ENCODE data around the gene ELANE.
"Not testable (repeated sequence)": the region's sequence is repeated elsewhere in the genome, so short reads cannot be mapped to it uniquely, and the experiment has no call there.

Gene ELANE

DNA sequence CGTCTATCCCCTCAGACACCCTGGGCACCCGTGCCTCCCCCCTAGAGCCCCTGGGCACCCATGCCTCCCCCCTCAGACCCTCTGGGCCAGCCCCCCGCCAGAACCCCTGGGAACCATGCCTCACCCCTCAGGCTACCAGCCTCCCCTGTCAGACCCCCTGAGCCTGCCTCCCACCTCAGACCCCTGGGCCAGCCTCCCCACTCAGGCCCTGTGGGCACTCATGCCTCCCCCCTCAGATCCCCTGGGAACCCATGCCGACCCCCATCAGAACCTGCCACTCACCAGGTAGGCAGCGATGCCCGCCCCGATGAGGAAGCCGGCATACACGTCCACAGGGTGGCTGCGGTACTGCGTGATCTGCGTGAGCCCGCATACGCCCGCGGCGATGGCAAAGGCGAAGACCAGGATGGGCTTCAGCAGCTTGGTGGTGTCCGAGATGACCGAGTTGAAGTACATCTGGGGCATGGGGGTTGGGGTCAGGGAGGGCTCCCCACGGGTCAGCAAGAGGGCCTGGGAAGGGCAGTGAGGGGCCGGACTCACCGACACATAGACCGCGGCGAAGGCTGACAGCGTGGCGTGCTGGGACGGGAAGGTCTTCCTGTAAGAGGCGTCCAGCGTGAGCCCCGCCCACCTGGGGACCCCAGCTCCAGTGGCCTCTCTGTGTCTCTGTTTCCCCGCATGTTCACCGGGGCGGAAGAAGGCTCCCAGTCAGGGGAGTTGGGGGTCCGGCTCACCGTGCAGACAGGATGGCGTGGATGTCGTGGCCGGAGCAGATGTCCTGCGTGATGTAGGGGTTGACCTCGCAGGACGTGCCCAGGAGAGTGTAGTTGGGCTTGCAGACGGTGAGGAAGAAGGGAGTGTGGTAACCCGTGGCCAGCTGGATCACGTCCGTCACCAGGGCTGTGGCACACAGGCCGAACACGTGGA is 37.7 kb upstream of the ELANE start:
- DNase-seq (ENCODE audit: low spot score) = no peak

DNA sequence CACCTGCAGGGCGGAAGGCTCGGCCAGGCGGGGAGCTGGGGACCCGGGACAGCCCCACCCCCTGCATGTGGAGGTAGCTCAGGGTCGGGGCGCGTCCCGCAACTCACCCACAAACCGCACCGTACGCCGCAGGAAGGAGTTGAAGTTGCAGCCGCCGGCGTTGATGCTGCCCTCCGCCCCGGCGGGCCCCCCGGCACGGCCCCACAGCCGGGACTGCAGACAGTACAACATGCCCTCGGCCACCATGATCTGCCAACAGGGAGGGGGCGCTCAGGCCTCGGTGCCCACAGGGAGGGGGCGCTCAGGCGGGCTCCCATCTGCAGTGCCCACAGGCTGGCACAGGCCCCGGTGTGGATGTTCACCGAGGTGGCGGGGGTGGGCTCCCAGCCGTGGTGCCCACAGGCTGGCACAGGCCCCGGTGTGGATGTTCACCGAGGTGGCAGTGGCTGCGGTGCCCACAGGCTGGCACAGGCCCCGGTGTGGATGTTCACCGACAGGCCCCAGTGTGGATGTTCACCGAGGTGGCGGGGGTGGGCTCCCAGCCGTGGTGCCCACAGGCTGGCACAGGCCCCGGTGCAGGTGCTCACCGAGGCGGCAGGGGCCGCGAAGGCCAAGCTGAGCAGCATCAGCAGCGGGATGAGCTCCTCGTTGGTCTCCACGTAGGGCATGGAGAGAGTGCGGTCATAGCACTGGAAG is 36.9 kb upstream of the ELANE start:
- DNase-seq (ENCODE audit: low spot score) = no peak

DNA sequence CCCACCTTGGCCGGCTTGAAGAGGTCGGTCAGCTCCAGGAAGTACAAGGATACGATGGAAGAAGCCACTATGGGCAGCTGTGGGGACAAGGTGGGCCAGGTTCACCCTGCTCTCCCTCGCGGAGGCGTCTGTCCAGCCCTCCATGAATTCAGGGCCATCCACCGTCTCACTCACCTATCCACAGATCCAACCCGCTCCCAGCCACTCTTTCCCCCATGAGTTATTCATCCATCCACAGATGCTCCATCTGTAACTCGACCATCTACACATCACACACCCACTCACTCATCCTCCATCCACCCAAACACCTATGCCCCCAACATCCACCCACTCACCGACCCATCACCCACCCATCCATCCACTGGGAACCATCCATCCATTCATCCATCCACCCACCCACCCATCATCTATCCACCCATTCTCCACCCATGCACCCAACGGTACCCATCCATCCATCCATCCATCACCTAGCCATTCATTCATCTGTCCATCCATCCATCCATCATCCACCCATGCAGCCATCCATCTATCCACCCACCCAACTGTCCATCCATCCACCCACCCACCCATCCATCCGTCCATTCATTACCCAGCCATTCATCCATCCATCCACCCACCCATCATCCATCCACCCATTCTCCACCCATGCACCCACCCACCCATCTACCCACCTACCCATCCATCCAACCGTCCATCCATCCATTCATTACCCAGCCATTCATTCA is 36.2 kb upstream of the ELANE start:
- no peak for DNase-seq (ENCODE audit: low spot score)

- no peak for DNase-seq (ENCODE audit: low spot score)
Observed at GRCh38 chr19:816500-816857, 35.6 kb upstream of the ELANE start.

GRCh38 chr19:820212-820611 is 31.9 kb upstream of the ELANE start:
- not testable (repeated sequence) for DNase-seq (ENCODE audit: low spot score)

- DNase-seq (ENCODE audit: low spot score) = no peak
Observed at GRCh38 chr19:821231-821824, 30.8 kb upstream of the ELANE start.

- no peak for DNase-seq (ENCODE audit: low spot score)
Observed at GRCh38 chr19:821825-822503, 30.1 kb upstream of the ELANE start, which contains the start of gene PLPPR3. Gene PLPPR3, minus strand, starts transcription at chr19:821955. Its CDS starts 396 bp downstream, at chr19:821559.

GRCh38 chr19:823565-824121 is 28.5 kb upstream of the ELANE start:
- DNase-seq (ENCODE audit: low spot score) = no peak

DNA sequence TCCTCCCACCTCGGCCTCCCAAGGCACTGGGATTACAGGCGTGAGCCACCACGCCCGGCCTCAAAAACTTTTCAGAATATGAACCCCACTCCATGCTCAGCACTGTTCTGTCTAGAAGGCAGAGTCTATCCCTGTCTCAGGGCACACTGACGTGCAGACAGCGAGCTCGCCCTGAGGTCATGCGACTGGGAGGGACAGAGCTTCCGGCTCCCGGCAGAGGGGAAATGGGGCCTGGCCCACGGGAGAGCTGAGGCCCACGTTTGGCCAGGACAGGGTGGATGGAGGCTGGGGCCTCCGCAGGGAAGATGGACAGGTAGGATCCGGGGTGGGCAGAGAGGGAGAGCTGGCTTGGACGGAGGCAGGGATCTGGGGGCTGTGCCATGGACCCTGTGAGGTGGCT is 27.2 kb upstream of the ELANE start:
- DNase-seq (ENCODE audit: low spot score) = no peak

DNA sequence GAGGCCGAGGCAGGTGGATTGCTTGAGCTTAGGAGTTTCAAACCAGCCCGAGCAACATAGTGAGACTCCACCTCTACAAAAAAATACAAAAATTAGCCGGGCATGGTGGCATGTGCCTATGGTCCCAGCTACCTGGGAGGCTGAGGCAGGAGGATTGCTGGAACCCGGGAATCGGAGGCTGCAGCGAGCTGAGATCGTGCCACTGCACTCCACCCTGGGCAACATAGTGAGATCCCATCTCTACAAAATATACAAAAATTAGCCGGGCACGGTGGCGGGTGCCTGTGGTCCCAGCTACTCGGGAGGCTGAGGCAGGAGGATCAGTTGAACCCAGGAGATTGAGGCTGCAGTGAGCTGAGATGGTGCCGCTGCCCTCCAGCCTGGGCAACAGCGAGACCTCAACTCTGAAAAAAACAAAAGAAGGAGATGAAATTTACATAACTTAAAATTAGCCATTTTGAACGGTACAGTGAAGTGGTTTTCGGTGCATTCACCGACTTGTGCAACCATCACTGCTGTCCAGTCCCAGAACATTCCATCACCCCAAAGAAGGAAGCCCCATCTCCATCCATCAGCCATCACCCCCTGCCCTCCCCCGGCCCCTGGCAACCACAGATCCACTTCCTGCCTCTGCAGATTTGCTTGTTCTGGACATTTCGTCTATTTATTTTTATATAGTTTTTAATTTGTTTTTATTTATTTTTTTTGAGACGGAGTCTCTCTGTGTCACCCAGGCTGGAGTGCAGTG is 26.0 kb upstream of the ELANE start:
- DNase-seq (ENCODE audit: low spot score) = no peak

GRCh38 chr19:827314-827709 is 24.8 kb upstream of the ELANE start:
- DNase-seq (ENCODE audit: low spot score) = no peak

- no peak for DNase-seq (ENCODE audit: low spot score)
Observed at GRCh38 chr19:827710-828321, 24.3 kb upstream of the ELANE start, which contains the start of gene AZU1. Gene AZU1, plus strand, starts transcription at chr19:827837. Its CDS starts 10 bp downstream, at chr19:827847.

DNA sequence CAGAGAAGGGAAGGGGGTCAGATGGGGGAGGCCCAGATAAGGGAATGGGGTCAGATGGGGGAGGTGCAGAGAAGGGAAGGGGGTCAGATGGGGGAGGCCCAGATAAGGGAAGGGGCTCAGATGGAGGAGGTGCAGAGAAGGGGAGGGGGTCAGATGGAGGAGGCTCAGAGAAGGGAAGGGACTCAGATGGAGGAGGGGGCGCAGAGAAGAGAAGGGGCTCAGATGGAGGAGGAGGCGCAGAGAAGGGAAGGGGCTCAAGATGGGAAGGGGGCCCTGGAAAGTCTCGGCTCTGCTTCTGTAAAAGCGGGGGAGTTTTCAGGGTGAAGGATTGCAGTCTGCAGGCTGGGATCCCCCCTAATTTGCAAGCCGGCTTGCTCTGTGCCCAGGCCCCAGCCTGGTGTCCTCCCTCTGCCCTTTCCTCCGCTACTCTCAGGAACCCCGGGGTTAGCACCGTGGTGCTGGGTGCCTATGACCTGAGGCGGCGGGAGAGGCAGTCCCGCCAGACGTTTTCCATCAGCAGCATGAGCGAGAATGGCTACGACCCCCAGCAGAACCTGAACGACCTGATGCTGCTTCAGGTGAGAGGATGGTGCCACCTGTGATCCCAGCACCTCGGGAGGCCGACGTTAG is 22.9 kb upstream of the ELANE start:
- DNase-seq (ENCODE audit: low spot score) = no peak

DNA sequence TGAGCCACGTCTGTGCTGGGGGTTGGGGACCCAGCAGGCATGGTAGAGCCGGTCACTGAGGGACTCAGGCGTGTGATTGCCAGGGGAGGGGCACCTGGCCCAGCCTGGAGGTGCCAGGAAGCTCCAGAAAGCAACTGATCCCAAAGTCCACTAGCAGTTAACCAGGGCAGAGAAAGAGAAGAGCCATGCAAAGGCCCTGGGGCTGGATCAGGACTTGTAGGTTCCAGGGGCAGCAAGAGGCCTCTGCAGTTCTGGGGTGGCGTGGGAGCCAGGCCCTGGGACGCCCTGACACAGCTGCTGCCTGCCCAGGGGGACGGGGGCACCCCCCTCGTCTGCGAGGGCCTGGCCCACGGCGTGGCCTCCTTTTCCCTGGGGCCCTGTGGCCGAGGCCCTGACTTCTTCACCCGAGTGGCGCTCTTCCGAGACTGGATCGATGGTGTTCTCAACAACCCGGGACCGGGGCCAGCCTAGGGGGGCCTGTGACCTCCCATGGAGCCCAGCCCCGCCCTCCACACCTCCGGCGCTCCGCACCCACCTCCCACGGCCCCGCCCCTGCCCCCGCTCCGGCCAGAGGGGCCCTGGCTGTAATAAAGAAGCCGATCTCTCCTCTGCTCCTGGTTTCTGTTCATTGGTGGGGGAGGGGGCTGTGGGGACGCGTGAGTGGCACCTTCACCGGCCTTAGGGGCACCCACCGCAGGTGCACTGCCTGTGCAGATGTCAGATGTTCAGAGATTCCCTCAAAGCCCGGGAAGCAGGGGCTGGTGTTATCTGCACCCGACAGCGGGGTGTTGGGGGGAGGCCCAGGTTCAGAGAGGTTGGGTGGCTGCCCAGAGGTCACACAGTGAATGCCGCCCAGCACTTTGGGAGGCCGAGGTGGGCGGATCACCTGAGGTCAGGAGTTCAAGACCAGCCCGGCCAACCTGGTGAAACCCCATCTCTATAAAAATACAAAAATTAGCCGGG is 20.4 kb upstream of the ELANE start:
- DNase-seq (ENCODE audit: low spot score) = no peak

DNA sequence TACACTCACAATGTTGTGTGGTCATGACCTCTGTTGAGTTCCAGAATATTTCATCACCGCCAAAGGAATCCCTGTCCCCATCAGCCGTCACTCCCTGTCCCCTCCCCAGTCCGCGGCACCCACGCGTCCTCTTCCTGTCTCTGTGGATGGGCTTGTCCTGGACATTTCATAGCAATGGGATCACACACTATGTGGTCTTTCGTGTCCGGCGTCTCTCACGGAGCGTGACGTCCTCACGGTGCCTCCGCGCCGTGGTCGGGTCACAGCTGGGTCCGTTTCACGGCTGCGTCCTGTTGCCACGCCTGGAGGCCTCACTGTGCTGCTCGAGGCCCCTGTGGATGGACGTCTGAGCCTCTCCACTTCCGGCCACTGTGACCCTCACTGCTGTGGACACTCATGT is 17.9 kb upstream of the ELANE start:
- DNase-seq (ENCODE audit: low spot score) = no peak

DNA sequence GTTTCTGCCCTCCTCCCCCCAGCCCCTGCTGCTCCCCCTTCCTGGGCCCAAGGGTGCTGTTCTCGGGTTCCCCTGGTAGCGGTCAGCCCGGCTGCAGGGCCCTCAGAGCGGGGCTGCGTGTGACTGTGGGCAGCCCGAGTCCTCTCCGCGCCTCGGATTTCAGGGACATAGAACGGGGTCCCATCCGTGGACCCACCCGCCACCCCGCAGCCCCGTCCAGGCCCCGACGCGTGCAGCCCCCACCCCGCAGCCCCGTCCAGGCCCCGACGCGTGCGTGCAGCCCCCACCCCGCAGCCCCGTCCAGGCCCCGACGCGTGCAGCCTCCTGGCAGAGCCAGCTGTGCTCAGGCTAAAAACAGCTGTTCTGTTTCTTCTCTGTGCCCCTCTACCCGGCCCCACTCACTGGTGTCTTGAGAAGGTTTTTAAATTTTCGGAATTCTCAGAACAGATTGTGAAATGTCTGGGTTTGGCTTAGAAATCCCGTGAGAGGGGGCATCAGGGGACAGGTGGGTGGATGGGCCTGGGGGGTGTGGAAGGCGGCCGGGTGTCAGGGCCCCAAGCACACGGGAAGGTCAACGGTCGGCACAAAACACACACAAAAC is 16.8 kb upstream of the ELANE start:
- no peak for DNase-seq (ENCODE audit: low spot score)

DNA sequence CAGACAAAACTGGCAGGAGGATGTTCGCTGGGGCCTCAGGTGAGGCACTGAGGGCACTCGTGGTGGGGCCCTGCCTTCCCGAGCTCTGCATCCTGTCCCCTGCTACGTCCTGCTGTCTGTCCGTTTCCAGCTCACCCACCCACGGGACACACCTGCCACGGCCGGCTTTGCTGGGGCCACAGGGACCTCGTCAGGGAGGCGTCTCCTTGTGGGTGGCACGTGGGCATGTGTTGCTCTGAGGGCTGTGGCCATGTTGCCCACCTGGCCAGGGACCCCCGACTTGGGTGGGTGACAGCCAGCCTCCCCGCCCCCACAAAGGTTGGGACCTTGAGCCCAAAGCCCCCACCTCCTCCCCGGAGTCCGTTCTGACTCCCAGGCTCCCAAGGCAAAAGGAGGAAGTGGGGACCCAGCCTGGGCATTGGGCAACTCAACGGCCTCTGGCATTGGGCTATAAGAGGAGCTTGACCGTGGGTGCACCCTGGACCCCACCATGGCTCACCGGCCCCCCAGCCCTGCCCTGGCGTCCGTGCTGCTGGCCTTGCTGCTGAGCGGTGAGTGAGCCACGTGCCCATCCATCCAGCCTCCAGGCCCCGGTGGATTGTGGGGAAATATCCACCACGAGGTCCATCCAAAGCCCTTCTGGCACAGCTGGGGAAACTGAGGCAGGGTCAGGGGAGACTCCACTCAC is 11.4 kb upstream of the ELANE start, which contains the start of gene PRTN3:
Gene PRTN3, plus strand, starts transcription at position 481 of the 688 bp plus-strand sequence. Its CDS starts 10 bp downstream, at position 491.
- no peak for DNase-seq (ENCODE audit: low spot score)

All from hematopoietic multipotent progenitor cell treated with erythropoietin and hydrocortisone succinate and interleukin-3 and kit ligand, for 15 days (in vitro differentiated cells).